Esophagus squamous epithelium (tissue), 5 donors: Measurements from ENCODE around the gene ZNF660. TPM values are rescaled to one million over a fixed set of nuclear protein-coding genes. Genes with fewer than 3 reads are reported as not detected.
"Not testable (repeated sequence)": the region's sequence is repeated elsewhere in the genome, so short reads cannot be mapped to it uniquely, and the experiment has no call there.

ENCODE experiments used
- DNase-seq: peaks from one replicate; lab custom pipeline; 2025; lab: John Stamatoyannopoulos, UW
- H3K27ac ChIP-seq, 4 donors: fragments of 200-600 bp; sonication (generic); one replicate each; pipeline ENCODE4 v1.5.1; 2016 to 2019; ENCODE audit warnings: mild to moderate bottlenecking in 1 of 4
- H3K27me3 ChIP-seq, 4 donors: fragments of 200-600 bp; sonication (generic); 1 replicate in 3 of 4; 2 replicates in 1 of 4; pipeline versions ENCODE4 v1.5.1 to v1.6.0; 2017 to 2021; ENCODE audit warnings: antibody characterized with exemption in 1 of 4
- H3K36me3 ChIP-seq, 3 donors: fragments of 200-600 bp; sonication (generic); one replicate each; pipeline ENCODE4 v1.5.1; 2016 to 2019
- H3K4me1 ChIP-seq, 3 donors: fragments of 200-600 bp; sonication (generic); one replicate each; pipeline ENCODE4 v1.5.1; 2017 to 2019
- H3K4me3 ChIP-seq, 4 donors: fragments of 200-600 bp; sonication (generic); 1 replicate in 3 of 4; 2 replicates in 1 of 4; pipeline ENCODE4 v1.5.1; 2016 to 2019; ENCODE audit warnings: mild to moderate bottlenecking in 2 of 4, moderate library complexity in 1 of 4
- H3K9me3 ChIP-seq, 3 donors: fragments of 200-600 bp; sonication (generic); one replicate each; pipeline ENCODE4 v1.5.1; 2016 to 2019
- POLR2A ChIP-seq, 4 donors: fragments of 450-650 bp; IDR thresholded peaks; one replicate each; pipeline ENCODE4 v1.6.1; 2017; ENCODE audit warnings: antibody characterized with exemption in 4 of 4, mild to moderate bottlenecking in 4 of 4, moderate library complexity in 3 of 4
- WGBS, 2 donors: methylation state at CpG; one replicate each; pipeline ENCODE4 v1.1.5; 2018; 5-methylcytosine and 5-hydroxymethylcytosine counted together
- intact Hi-C: fragments of 100-400 bp; cut with DNase I; formaldehyde crosslinking; loops from one replicate; pipeline ENCODE4 v1.15.0; 2022
- total RNA-seq, 4 donors: library from RNA; depleted of rRNA; stranded (reverse); fragments of >200 nt; gene quantifications; one replicate each; pipeline ENCODE4 v1.1.0, GENCODE V29; 2016
- TF ChIP-seq, protein P1 (sequence below), 6 experiments: fragments of 450-650 bp in 4 of 6; fragments of 200-600 bp in 2 of 6; sonication (generic) in 2 of 6; IDR thresholded peaks; one replicate each; pipeline ENCODE4 v1.5.1; 2016 to 2019; ENCODE audit warnings: antibody characterized with exemption in 6 of 6, mild to moderate bottlenecking in 4 of 6, moderate library complexity in 4 of 6
- donor health status: DM: yes; HTN: yes; CAD: no.

The ZNF660 gene
- total RNA-seq, 4 donors from 2014 or later, result 0.04 to 2.5 (median 0.34) TPM

DNA sequence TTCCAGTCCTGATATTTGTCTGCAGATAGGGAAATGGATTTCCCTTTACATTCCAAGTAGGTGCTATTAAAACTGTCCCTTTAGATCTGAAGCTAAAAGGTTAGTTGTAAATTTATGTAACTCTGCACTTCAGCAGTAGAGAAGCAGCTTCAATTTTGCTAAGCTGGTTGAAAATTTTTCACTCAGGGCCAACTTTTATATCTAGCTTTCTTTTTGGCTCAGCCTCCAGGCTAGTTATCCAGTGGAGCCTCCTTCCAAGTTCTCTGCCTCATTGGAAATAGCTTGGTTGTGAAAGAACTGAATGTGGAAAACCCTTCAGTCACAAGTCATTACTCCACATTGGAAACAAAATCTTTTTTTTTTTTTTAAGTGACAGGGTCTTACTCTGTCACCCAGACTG is 8.2 kb upstream of the ZNF660 start:
- intact Hi-C loops, result no loop called here
- Histone ChIP-seq H3K4me1 (no peaks in the 10 kb centered on the region), H3K36me3 (no peaks in the 10 kb centered on the region), H3K27ac (no peak overlapping the region), H3K4me3 (no peak overlapping the region), H3K27me3 (peaks cover 0 to 7% (median 0%) of the 10 kb centered on the region in 4 donors), H3K9me3 (peaks cover 0 to 51% (median 7%) of the 10 kb centered on the region in 3 donors)
- no peak for TF ChIP-seq POLR2A (IDR thresholded peaks at IDR 0.05)
- TF ChIP-seq, protein P1, sequence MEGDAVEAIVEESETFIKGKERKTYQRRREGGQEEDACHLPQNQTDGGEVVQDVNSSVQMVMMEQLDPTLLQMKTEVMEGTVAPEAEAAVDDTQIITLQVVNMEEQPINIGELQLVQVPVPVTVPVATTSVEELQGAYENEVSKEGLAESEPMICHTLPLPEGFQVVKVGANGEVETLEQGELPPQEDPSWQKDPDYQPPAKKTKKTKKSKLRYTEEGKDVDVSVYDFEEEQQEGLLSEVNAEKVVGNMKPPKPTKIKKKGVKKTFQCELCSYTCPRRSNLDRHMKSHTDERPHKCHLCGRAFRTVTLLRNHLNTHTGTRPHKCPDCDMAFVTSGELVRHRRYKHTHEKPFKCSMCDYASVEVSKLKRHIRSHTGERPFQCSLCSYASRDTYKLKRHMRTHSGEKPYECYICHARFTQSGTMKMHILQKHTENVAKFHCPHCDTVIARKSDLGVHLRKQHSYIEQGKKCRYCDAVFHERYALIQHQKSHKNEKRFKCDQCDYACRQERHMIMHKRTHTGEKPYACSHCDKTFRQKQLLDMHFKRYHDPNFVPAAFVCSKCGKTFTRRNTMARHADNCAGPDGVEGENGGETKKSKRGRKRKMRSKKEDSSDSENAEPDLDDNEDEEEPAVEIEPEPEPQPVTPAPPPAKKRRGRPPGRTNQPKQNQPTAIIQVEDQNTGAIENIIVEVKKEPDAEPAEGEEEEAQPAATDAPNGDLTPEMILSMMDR (IDR thresholded peaks at IDR 0.05), result no peak
- no peak for DNase-seq

DNA sequence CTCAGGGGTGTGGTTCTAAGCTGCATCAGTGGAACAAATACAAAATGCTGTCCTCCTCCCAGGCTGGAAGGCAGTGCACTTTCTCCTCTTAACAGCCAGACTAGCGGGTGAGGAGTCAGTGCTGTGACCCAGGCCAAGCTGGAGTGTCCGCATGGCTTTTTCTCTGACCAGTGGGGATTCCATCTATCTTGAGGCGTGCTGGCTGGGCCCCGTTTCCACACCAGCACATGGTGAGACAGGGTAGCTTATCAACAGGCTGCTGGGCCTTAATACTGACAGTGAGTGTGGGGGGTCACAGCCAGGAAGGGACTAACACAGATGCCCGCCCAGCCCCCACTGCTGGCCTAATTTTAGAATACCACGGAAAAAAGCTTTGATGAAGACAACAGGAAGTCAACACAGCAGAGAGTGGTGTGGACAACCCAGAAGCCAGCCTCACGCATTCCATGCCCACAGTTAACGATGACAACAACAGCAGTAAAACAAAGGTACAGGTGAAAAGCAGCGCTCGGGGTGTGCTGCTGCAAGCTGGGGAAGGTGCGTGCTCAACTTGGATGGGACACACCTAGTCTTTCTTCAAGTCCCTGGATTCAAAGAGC is 7.3 kb upstream of the ZNF660 start:
- H3K27me3 ChIP-seq, H3K4me3 ChIP-seq, DNase-seq, H3K27ac ChIP-seq, H3K4me1 ChIP-seq, intact Hi-C loops, H3K36me3 ChIP-seq: not testable (repeated sequence)
- H3K9me3 ChIP-seq, result peaks cover 0 to 48% (median 4%) of the 10 kb centered on the region in 3 donors
- WGBS, 2 donors, result 91 to 97% methylated on average over 5 to 10 of the region's 11 CpGs

DNA sequence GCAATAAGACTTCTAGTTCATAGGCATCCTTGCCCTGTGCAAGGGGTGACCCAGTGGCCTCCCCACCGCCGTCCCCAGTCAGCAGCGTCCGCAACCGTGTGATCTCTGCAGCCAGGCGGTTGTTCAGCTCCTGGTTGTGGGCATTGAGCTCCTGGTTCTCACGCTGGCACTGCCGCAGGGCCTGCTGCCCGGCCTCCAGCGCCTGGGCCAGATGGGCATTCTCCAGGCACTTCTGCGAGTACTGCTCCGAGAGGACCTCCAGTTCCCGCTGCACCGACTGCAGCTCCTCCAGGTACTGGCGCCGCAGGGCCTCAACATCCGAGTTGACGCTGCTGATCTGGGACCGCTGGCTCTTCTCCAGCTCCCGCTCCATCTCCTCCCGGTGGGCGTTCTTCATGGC is 6.4 kb upstream of the ZNF660 start:
- H3K4me1 ChIP-seq, DNase-seq, H3K27me3 ChIP-seq, intact Hi-C loops, H3K4me3 ChIP-seq, H3K36me3 ChIP-seq, H3K27ac ChIP-seq: not testable (repeated sequence)
- WGBS, 2 donors, result 95 to 97% methylated on average over 13 to 22 of the region's 22 CpGs
- peaks cover 0 to 39% (median 0%) of the 10 kb centered on the region in 3 donors for H3K9me3 ChIP-seq

DNA sequence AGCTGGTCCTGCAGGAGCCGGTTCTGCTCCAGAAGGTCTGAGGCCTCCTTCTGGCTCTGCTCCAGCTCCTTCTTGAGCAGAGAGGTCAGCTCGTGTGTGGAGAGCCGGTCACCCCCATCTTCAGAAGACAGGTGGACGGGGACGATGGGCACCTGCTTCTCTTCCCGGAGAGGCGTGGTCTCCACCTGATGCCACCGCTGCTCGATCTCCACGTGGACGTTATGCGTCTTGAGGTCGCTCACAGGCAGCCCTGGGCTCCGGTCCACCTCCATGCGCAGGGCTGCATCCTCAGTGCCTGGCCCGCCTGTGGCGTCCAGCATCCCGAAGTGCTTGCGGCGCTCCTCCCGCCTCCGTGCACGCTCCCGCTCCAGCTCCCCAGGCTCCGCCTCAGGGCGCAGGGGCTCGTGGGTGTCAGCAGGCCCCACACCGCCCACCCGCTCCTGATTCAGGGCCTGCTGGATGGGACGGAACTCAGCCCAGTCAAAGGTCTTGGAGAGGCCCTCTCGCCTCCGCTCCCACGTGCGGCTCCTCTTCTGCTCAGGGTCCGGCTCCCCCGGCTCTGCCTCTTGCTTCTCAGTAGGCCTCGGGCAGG is 5.7 kb upstream of the ZNF660 start:
- H3K36me3 ChIP-seq, H3K27ac ChIP-seq, DNase-seq, H3K27me3 ChIP-seq, intact Hi-C loops, H3K4me3 ChIP-seq, H3K4me1 ChIP-seq: not testable (repeated sequence)
- H3K9me3 ChIP-seq, result peaks cover 0 to 34% (median 0%) of the 10 kb centered on the region in 3 donors
- 96 to 97% methylated on average over 29 of the region's 37 CpGs for WGBS, 2 donors

DNA sequence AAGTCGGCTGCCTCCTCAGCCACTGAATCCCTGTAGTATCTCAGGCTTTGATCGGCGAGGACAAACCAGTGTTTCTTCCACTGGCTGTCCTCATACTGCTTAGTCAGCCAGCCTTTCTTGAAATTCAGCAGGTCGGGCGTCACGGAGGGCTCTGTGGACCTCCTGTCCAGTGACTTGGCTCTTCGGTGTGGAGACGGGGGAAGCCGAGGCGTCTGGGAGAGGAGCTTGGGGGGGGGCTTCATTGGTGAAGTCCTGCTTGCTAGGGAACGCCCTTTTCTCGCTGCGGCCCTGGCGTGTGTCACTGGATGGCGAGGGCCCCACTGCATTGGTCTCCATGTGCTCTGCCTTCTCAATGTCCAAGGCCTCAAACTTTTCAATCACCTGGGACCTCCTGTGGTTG is 5.0 kb upstream of the ZNF660 start:
- 90 to 96% methylated on average over 3 to 4 of the region's 15 CpGs for WGBS, 2 donors
- Histone ChIP-seq H3K9me3 (peaks cover 0 to 34% (median 0%) of the 10 kb centered on the region in 3 donors), H3K27me3 (peaks cover 0 to 12% (median 0%) of the 10 kb centered on the region in 4 donors)
- H3K36me3 ChIP-seq, H3K4me3 ChIP-seq, DNase-seq, intact Hi-C loops, H3K27ac ChIP-seq, H3K4me1 ChIP-seq: not testable (repeated sequence)

DNA sequence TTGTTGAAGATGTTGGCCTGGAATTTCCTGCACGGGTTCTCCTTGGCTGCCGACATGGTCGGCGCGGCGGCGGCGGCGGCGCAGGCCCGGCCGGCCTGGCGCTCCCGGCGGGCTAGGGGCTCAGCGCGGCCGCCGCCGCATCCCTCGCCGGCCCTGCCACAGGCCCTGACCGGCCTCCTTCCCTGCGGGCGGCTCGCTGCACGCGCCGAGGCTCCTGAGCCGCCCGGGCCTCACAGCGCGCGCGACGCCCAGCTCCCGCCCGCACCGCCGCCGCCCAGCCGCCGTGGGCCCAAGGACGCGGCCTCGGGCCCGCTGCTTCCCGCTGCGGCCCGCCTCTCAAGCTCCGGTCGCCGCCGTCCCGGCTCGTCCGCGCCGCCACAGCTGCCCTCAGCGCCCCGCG is 3.8 kb upstream of the ZNF660 start:
- H3K27ac ChIP-seq, intact Hi-C loops, DNase-seq, H3K4me3 ChIP-seq, H3K36me3 ChIP-seq: not testable (repeated sequence)
- Histone ChIP-seq H3K4me1 (peaks cover 0 to 21% (median 0%) of the 10 kb centered on the region in 3 donors), H3K27me3 (peaks cover 0 to 17% (median 0%) of the 10 kb centered on the region in 4 donors), H3K9me3 (peaks cover 0 to 34% (median 0%) of the 10 kb centered on the region in 3 donors)
- WGBS, 2 donors, result 53% methylated on average over 17 of the region's 62 CpGs; no CpG with 5 or more reads in 1 of the 2 donors

DNA sequence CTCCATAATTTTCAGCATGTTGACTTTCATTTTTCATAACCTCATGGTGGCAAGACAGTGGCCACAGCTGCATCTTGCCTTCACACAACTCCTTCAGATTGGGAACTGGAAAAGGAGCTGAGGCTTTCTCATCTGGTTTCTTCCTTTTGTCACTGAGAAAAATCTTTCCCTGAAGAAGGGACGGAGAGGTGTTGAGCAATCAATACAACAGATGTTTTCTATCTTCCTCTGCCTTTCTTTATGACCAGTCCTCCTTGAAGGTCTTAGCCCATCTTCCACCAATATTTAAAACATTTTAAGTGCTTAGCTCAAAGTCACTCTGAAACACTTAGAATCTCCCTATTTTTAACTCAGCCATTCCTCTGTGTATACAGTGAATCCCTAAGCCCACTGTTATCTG is 11.9 kb downstream of the ZNF660 start:
- WGBS, 2 donors, result 64 to 71% methylated on average over 1 of the region's 1 CpG
- peaks cover 0 to 34% (median 0%) of the 10 kb centered on the region in 3 donors for H3K36me3 ChIP-seq

More for the DNA sequence above, 11.9 kb downstream of the ZNF660 start:
- H3K27ac ChIP-seq, result no peak overlapping the region
- no peak for DNase-seq
- intact Hi-C loops, result no loop called here
- TF ChIP-seq POLR2A (IDR thresholded peaks at IDR 0.05), result no peak
- TF ChIP-seq, protein P1 (IDR thresholded peaks at IDR 0.05), result no peak
- no peaks in the 10 kb centered on the region for H3K4me1 ChIP-seq
- H3K4me3 ChIP-seq, result no peak overlapping the region
- no peaks in the 10 kb centered on the region for H3K27me3 ChIP-seq
- peaks cover 0 to 40% (median 36%) of the 10 kb centered on the region in 3 donors for H3K9me3 ChIP-seq
